ENCODE measurements around the gene TOP1.
"Not testable (repeated sequence)": the region's sequence is repeated elsewhere in the genome, so short reads cannot be mapped to it uniquely, and the experiment has no call there.

Gene TOP1

DNA sequence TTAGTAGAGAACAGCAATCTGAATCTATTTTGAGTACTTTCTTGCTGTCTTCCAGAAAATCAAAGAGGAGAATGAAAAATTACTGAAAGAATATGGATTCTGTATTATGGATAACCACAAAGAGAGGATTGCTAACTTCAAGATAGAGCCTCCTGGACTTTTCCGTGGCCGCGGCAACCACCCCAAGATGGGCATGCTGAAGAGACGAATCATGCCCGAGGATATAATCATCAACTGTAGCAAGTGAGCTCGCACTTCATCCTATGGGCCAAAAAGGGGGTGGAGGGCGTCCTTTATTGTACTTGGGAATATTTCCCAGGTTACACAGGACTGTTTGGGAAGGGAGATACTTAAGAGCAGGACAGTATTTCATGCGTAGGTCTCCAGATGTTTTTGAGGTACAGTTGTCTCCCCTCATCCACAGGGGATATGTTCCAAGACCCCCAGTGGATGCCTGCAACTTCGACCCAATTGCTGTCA is 71.4 kb downstream of the TOP1 start:
- no peak for DNase-seq

GRCh38 chr20:41101660-41102059 is 73.0 kb downstream of the TOP1 start:
- DNase-seq: no peak

- DNase-seq: no peak
These were observed 79.9 kb downstream of the TOP1 start for GRCh38 chr20:41108531-41108930.

- no peak for DNase-seq
These were observed 81.4 kb downstream of the TOP1 start for GRCh38 chr20:41110012-41110411.

DNA sequence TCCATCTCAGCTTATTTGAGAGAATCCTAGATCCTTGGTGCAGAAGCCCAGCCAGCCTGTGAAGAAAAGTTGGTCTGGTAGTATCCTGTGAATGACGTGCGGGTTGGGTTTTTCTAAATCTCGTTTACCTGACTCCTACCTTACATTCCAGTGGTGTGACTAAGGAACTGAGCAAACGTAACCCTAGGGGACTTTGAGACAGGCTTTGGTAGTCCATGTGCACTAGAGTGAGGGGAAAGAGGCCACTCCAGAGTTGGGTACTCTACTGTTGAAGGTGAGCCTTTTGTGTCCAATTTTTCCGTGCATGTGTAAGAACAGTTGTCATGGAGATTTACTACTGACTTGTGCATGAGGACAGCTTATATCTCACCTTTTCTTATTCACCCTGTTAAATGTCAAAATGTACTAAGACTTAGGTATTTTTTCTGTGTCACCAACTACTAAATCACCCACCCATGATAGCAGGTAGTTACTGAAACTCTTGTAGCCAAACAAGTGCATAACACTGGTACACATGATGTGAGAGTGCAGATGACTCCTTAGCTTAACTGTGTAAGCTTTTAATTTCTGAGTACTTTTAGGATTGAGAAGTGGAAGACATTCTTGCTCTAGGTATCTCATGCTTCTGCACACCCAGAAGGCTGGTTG is 82.4 kb downstream of the TOP1 start:
- DNase-seq: no peak

GRCh38 chr20:41111578-41111951 is 82.9 kb downstream of the TOP1 start:
- no peak for DNase-seq

DNA sequence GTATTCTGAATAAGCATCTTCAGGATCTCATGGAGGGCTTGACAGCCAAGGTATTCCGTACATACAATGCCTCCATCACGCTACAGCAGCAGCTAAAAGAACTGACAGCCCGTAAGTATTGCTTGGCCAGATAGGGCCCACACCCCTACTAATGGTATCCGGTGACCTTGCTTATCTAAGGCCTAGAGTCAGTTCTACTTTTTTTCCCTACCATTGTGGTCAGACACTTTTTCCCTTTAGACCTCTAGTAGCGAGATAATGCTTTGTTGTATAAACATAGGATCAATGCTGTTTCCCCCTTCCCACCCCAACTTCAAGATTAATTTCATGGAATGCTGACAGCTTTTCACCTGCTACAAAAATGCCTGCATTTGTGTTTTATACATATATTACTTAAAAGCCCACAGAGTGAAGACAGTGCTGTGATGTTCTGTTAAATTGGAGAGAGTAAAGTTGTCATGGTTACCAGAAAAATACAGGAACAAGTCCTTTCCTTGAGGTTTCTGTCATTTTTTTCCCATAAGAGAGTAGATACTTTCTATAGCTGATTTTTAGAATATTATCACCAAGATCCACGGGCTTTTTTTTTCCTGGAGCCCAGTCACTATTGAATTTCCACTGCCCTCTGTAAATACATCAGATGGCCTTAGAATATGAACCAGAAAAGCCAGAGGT is 87.8 kb downstream of the TOP1 start:
- no peak for DNase-seq

DNA sequence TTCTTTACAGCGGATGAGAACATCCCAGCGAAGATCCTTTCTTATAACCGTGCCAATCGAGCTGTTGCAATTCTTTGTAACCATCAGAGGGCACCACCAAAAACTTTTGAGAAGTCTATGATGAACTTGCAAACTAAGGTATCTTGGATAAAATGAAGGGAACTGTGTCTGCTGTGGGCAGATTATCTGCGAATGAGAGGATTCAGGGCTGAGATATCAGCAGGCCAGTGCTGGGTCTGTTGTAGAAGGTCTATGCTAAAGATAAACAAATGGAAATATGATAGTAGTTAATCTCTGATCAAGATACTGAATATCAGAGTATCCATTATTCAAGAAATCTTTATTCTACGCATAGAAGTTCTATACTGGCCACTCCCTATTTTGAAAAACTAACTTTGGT is 89.5 kb downstream of the TOP1 start:
- DNase-seq: not testable (repeated sequence)

DNA sequence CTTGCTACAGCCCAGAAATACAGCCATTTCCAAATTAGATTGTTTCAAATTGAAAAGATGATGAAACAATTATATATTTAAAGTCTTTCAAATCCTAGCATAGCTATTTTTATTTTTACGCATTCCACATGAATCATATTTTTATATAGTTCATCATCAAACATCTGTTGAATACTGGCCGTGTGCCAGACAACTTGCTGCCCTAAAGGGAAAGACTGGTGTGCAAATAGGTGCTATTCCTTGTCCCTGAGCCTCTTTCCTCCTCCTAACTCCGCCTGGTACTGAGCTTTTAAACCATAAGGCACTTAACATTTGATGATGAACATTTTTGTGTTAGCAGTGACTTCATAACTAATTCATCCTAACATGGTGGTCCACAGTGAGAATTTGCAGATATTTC is 90.0 kb downstream of the TOP1 start:
- no peak for DNase-seq

- no peak for DNase-seq
These were observed 91.3 kb downstream of the TOP1 start for GRCh38 chr20:41119614-41120561.

DNA sequence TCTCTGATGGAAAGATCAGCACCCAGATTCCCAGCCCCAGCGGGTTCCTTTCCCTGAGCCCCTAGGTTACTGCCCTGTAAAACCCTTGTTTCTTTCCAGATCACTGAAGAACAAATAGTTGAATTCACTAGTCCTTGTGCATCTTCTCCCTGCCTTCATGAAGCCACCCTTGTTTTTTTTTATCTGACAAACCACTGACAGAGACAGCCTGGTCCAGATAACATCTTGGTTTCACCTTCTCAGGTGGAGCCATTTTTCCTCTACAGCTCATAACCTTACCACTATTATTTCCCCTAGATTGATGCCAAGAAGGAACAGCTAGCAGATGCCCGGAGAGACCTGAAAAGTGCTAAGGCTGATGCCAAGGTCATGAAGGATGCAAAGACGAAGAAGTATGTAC is 92.8 kb downstream of the TOP1 start:
- no peak for DNase-seq

DNA sequence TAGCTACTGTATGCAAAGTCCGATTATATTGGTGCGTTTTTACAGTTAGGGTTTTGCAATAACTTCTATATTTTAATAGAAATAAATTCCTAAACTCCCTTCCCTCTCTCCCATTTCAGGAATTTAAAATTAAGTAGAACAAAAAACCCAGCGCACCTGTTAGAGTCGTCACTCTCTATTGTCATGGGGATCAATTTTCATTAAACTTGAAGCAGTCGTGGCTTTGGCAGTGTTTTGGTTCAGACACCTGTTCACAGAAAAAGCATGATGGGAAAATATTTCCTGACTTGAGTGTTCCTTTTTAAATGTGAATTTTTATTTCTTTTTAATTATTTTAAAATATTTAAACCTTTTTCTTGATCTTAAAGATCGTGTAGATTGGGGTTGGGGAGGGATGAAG is 95.0 kb downstream of the TOP1 start:
- no peak for DNase-seq

DNA sequence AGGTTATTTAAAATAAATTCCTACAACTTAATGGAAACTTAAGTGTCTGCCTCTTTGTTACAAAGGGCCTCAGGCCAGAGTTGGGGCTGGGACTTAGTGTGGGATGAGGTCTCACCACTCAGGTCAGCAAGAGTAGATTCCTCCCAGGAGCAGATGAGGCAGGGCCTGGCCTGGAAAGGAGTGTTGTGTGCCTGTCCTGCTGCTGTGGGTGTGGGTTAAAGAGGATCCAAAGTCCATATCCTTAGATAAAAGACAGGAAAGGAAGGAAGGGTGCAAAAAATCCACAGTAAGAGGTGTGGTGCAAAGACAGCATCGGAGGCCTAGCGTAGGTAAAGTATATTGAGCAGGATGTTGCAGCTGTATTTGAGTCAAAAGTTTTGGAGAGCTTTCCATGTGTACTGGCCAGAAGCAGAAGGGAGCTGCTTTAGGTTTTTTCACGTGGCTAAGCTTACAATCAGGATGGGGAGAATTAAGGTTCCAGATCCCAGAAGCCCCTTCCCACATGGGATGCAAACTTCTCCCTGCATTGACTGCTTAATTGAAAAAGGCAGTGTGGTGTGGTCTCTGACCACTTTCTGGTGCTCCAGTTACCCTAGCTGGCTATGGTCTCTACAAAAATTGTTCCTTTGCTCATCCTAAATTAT is 96.0 kb downstream of the TOP1 start:
- no peak for DNase-seq

- no peak for DNase-seq
These were observed 97.2 kb downstream of the TOP1 start for GRCh38 chr20:41125530-41126457.

- DNase-seq: no peak
These were observed 98.1 kb downstream of the TOP1 start for GRCh38 chr20:41126719-41127118.

DNA sequence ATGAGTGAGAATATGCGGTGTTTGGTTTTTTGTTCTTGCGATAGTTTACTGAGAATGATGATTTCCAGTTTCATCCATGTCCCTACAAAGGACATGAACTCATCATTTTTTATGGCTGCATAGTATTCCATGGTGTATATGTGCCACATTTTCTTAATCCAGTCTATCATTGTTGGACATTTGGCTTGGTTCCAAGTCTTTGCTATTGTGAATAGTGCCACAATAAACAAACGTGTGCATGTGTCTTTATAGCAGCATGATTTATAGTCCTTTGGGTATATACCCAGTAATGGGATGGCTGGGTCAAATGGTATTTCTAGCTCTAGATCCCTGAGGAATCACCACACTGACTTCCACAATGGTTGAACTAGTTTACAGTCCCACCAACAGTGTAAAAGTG is 99.7 kb downstream of the TOP1 start:
- DNase-seq: not testable (repeated sequence)

DNA sequence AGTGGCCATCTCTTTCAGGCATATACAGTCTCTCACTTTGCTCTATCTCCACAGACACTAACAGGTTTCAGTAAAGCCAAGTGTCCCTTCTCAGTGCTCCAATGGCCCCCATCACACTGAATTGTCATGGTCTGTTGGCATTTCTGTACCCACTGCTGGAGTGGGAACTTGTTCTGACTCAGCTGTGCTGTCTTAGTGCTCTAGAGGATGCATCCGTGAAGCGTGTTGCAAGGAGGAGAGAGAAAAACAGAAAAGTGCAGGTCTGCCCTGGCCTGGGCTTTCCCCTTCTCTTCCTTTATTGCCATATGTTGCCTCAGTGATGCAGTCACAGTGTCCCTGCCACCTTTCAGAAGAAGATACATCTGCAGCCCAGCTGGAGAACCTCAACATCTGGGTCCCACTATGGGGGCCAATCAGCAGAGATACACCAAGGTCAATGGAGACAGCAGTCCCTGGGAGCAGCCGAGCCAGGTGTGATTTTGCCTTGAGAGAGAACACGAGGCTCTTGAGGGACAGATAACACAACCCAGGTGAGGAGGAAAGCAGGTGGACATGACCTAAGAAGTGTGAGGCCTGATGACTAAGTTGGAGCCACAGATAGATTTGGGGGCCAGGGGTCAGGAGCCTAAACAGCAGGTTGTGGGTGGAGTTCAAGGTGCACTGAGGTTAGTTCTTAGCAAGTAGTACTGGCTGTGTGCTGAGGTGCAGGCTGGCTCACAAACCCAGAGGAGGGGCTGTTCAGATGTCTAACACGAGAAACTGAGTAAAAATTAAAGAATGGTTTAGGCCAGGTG is 103.2 kb downstream of the TOP1 start:
- DNase-seq: no peak

DNA sequence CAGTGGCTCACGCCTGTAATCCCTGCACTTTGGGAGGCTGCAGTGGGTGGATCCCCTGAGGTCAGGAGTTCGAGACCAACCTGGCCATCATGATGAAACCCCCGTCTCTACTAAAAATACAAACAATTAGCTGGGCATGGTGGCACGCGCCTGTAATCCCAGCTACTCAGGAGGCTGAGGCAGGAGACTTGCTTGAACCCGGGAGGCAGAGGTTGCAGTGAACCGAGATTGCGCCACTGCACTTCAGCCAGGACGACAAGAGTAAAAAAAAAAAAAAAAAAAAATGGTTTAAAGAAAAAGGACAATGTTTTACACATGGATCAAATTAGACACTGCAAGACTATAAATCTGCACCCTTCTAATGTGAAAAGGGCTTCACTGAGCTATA is 103.8 kb downstream of the TOP1 start:
- DNase-seq: not testable (repeated sequence)

DNA sequence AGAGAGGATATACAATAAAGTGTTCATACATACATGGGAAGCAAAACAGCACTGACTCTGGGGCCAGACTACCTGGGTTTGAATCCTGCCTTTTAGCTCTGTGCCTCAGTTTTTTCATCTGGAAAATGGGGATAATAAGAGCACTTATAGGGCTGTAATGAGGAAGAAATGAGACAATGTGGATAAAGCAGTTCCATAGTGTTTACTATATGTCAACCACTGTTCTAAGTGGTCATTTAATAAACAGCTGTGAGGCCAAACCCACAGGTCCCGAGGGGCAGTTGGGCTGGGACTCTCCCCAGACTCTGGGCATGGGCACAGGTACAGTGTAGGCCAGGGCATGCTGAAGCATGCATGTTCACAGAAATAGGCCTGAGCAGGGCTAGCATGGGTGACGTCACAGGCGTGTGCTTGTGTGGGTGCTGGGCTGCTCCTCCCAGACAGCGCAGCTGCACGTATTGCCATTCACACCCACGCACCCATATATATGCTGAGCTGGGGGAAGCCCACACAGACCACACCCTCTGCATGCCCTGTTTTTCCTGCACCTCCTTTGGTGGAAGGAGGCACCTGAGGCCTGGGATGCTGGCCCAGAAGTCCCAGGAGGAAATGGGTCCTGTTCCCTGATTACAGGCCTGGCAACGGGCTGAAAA is 105.2 kb downstream of the TOP1 start:
- no peak for DNase-seq

GRCh38 chr20:41134362-41135186 is 106.0 kb downstream of the TOP1 start:
- DNase-seq: no peak
